HG03457 (cell line): ENCODE results near the gene LILRA6.

Experiments
- ATAC-seq: cut with Tn5 transposase; IDR thresholded peaks from one replicate; pipeline ENCODE4 v1.9.1; 2021; ENCODE audit warnings: moderate number of reproducible peaks; ENCODE audit not compliant: unreplicated experiment

Gene LILRA6

GRCh38 chr19:54189145-54189734 lies 53.4 kb downstream of the LILRA6 start, which contains the start of gene MBOAT7:
MBOAT7 (minus strand) TSS chr19:54189580; CDS start chr19:54188508, 1,072 bp downstream.
- peak; percentile 31 for ATAC-seq

- ATAC-seq = no peak
Measured at GRCh38 chr19:54188215-54188871, 54.2 kb downstream of the LILRA6 start.

- no peak for ATAC-seq
Measured at GRCh38 chr19:54186934-54187381, 55.6 kb downstream of the LILRA6 start.
